Lower leg skin (tissue), 4 donors: ENCODE data around the gene ZBTB7C. TPM values are rescaled to one million over a fixed set of nuclear protein-coding genes. Genes with fewer than 3 reads are reported as not detected.
A peak's percentile ranks its signal among the peaks of the same experiment; 100 is the strongest.
"Not testable (repeated sequence)": the region's sequence is repeated elsewhere in the genome, so short reads cannot be mapped to it uniquely, and the experiment has no call there.

Experiments used
- DNase-seq, 2 donors: peaks; one replicate each; pipeline ENCODE4 v3.0.0-alpha.2; 2019; ENCODE audit warnings: low spot score in 2 of 2
- H3K4me3 ChIP-seq: fragments of 200-600 bp; sonication (generic); 2 replicates; pipeline ENCODE4 v1.5.1; 2017; ENCODE audit warnings: mild to moderate bottlenecking, low read depth; ENCODE audit not compliant: poor library complexity, severe bottlenecking
- CTCF ChIP-seq, 3 donors: fragments of 450-650 bp; IDR thresholded peaks; one replicate each; pipeline ENCODE4 v1.5.1; 2016; ENCODE audit warnings: antibody characterized with exemption in 3 of 3, mild to moderate bottlenecking in 3 of 3, moderate library complexity in 2 of 3
- POLR2A ChIP-seq, 2 donors: fragments of 450-650 bp; IDR thresholded peaks; one replicate each; pipeline ENCODE4 v1.6.1; 2016 to 2017; ENCODE audit warnings: antibody characterized with exemption in 2 of 2, mild to moderate bottlenecking in 1 of 2, moderate library complexity in 1 of 2
- WGBS, 2 donors: methylation state at CpG; one replicate each; pipeline ENCODE4 v1.1.5; 2018; 5-methylcytosine and 5-hydroxymethylcytosine counted together
- intact Hi-C: fragments of 100-400 bp; cut with DNase I; formaldehyde crosslinking; loops from one replicate; pipeline ENCODE4 v1.15.0; 2023; ENCODE audit warnings: low total_unique reads
- total RNA-seq, 4 donors: library from RNA; depleted of rRNA; stranded (reverse); fragments of >200 nt; gene quantifications; one replicate each; pipeline ENCODE4 v1.1.0, GENCODE V29; 2016

Gene ZBTB7C
- total RNA-seq, 4 donors from 2014 or later = 44.2 to 59.7 (median 50.7) TPM

GRCh38 chr18:48441405-48441881 lies 32.3 kb upstream of the ZBTB7C start:
- 10% methylated on average over 14 to 16 of the region's 16 CpGs for WGBS, 2 donors
- peak in 1 of 2 donors; percentile 90 for DNase-seq
- intact Hi-C loops = loop anchor here (5.0 kb wide), 1 partner anchor 414 kb away; no protein-coding TSS in a partner anchor
- no peak for TF ChIP-seq POLR2A (IDR thresholded peaks at IDR 0.05)
- TF ChIP-seq CTCF (IDR thresholded peaks at IDR 0.05) = no peak
- H3K4me3 ChIP-seq = no peak overlapping the region

- 59 to 62% methylated on average over 9 of the region's 9 CpGs for WGBS, 2 donors
- intact Hi-C loops = loop anchor here (5.0 kb wide), 1 partner anchor 414 kb away; no protein-coding TSS in a partner anchor
- peak in 1 of 2 donors; percentile 88 for DNase-seq
- TF ChIP-seq CTCF (IDR thresholded peaks at IDR 0.05) (no peak), POLR2A (IDR thresholded peaks at IDR 0.05) (no peak)
- no peak overlapping the region for H3K4me3 ChIP-seq
Observed at GRCh38 chr18:48440924-48441323, 31.7 kb upstream of the ZBTB7C start.

- H3K4me3 ChIP-seq = no peak overlapping the region
- no peak for TF ChIP-seq CTCF (IDR thresholded peaks at IDR 0.05)
- TF ChIP-seq POLR2A (IDR thresholded peaks at IDR 0.05) = no peak
- intact Hi-C loops = no loop called here
- 42% methylated on average over 3 of the region's 3 CpGs for WGBS, 2 donors
- DNase-seq = no peak
Observed at GRCh38 chr18:48436907-48437306, 27.7 kb upstream of the ZBTB7C start.

- intact Hi-C loops, DNase-seq, H3K4me3 ChIP-seq: not testable (repeated sequence)
- WGBS, 2 donors = 96 to 99% methylated on average over 4 of the region's 4 CpGs
Observed at GRCh38 chr18:48434382-48434781, 25.2 kb upstream of the ZBTB7C start.

- intact Hi-C loops = no loop called here
- TF ChIP-seq CTCF (IDR thresholded peaks at IDR 0.05) (no peak), POLR2A (IDR thresholded peaks at IDR 0.05) (no peak)
- 66 to 74% methylated on average over 2 of the region's 2 CpGs for whole genome bisulfite sequencing, 2 donors
Observed at GRCh38 chr18:48433541-48433940, 24.4 kb upstream of the ZBTB7C start.

GRCh38 chr18:48430150-48430549 lies 21.0 kb upstream of the ZBTB7C start:
- 68 to 80% methylated on average over 4 of the region's 4 CpGs for WGBS, 2 donors
- DNase-seq = no peak
- intact Hi-C loops = no loop called here
- H3K4me3 ChIP-seq = no peak overlapping the region
- TF ChIP-seq POLR2A (IDR thresholded peaks at IDR 0.05) = no peak
- TF ChIP-seq CTCF (IDR thresholded peaks at IDR 0.05) = no peak

More at GRCh38 chr18:48433541-48433940, 24.4 kb upstream of the ZBTB7C start:
- no peak overlapping the region for H3K4me3 ChIP-seq
- DNase-seq = no peak
